Hindlimb muscle (tissue), 1 donor: ENCODE results near the gene PTPN2. TPM values are rescaled to one million over a fixed set of nuclear protein-coding genes. Genes with fewer than 3 reads are reported as not detected.

Experiments
- DNase-seq: peaks from one replicate; pipeline ENCODE4 v3.0.0-alpha.2; 2013
- polyA plus RNA-seq: library from polyadenylated mRNA; unstranded; fragments of 120-200 nt; gene quantifications from one replicate; pipeline ENCODE4 v1.2.1, GENCODE V29; 2013; ENCODE audit not compliant: insufficient read length

The PTPN2 gene
- polyA plus RNA-seq, 1 donor, result 31.0 TPM

DNA sequence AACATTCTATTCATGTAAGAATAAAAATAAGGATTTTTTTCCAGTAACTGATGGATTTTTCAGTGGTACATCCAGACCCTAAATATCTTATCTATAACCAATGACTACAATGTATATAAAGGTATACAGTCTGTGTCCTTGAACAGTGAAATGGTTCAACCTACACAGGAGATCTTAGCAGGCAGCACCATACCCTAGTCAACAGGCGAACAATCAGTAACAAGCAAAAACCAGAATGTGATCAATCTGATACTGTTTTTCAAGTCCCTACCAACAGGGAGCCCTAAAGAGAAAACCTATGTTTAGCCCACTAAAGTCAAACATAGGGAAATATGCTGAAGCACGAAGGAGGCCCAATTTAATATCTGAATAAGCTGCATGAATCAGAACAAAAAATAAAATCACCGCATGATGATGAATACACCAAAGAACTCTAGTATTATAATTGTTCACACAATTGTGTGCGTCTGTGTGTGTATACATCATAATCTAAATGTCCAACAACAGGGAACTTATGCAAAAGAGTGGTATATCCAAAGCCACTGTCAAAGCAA lies 26.0 kb downstream of the PTPN2 start:
- no peak for DNase-seq

DNA sequence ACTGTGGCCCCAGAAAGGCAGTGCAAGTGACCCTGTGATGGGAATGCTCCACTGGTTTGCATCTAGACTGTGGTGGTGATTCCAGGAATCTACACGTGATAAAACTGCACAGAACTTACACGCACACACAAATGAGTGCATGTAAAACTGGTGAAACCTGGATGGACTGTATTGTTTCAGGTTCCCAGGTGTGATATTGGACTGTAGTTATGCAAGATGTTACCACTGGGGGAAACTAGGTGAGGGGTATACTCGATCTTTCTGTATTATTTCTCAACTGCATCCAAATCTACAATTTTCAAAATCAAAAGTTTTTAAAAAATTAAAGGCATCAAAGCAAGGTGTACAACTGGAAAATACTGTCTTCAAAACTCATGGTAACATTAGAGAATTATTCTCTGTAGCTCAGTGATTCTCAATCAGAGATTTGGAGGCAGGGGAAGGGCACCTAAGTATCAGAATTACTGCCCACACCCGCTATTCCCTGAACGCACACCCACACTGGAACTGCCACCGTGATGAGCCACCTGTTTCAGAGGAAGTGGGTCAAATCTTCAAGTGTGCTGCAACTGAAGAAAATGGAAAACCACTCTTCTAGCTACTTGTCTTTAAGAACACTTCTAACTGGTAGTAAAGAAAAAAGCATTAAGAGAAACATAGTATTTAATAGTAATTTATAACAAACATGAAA lies 26.7 kb downstream of the PTPN2 start:
- no peak for DNase-seq

GRCh38 chr18:12855916-12856315 lies 28.1 kb downstream of the PTPN2 start:
- no peak for DNase-seq

DNA sequence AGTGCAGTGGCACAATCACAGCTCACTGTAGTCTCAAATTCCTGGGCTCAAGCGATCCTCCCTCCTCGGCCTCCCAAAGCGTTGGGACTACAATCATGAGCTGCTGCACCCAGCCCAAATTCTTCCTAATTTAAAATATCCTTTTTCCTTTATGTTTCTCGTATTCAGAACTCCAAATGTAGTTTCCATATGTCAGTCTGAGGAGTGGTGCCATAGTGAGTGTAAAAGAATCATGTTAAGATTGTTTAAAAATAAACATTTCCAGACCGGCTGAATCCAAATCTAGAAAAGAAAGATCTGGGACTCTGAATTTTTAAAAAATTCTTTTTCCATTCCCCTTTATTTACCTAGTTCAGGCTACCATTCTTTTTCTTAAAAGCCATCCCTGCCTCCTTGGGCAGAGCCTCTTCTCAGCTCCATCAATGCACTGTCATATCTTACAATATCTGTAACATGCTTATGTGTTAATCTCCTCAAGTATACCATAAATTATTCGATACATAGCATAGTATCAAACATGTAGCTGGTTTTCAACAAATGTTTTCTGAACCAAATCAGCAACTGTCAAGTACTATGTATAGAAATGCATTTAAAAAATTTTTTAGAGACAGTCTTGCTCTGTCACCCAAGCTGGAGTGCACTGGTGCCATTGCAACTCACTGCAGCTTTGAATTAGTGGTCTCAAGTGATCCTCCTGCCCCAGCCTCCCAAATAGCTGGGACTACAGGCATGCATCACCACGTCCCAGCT lies 31.3 kb downstream of the PTPN2 start:
- no peak for DNase-seq

DNA sequence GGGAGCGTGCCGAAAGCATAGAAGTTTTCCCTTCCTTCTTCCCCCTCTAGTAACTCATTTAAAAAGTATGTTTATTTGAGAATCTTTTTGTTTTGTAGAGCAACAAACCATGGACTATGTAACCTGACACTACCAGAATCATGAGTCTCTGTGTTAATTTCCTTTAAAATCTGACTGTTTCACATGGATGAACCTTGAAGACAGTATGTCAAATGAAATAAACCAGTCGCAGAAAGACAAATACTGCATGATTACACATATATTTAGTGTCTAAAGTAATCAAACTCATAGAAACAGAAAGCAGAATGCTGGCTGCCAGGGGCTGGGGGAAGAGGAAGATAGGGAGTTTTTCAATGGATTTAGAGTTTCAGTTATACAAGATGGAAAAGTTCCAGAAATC lies 32.3 kb downstream of the PTPN2 start:
- no peak for DNase-seq

DNA sequence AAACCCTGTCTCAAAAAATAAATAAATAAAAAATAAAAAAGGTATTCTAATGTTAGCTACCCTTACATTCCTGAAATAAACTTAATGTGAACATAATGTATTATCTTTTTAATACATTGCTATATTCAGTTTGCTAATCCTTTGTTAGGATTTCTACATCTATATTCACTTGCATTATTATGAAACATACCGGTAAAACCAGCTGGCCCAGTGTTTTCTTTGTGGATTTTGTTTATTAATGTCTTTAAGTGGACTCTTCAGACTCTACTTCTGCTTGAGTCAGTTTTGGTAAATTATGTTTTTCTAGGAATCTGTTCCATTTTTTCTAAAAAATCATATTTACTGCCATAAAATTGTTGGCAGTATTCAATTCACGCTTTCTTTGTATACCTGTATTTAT lies 34.5 kb downstream of the PTPN2 start:
- DNase-seq, result no peak

- no peak for DNase-seq
Observed at GRCh38 chr18:12848405-12848804, 35.6 kb downstream of the PTPN2 start.

DNA sequence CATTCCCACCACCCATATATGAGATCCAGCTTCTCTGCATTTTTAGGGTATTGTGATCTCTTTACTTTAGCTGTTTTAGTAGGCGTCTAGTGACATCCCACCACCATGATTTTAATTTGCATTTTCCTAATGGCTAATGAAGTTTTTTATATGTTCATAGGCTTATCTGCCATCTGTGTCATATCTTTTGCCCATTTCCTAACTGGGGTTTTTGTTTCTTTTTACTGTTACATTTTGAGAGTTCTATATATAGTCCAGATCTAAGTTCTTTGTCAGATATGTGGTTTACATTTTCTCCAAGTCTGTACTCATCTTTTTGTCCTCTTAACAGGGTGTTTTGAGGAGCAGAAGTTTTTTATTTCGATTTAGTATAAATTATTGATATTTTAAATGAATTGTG lies 39.6 kb downstream of the PTPN2 start:
- DNase-seq, result no peak

DNA sequence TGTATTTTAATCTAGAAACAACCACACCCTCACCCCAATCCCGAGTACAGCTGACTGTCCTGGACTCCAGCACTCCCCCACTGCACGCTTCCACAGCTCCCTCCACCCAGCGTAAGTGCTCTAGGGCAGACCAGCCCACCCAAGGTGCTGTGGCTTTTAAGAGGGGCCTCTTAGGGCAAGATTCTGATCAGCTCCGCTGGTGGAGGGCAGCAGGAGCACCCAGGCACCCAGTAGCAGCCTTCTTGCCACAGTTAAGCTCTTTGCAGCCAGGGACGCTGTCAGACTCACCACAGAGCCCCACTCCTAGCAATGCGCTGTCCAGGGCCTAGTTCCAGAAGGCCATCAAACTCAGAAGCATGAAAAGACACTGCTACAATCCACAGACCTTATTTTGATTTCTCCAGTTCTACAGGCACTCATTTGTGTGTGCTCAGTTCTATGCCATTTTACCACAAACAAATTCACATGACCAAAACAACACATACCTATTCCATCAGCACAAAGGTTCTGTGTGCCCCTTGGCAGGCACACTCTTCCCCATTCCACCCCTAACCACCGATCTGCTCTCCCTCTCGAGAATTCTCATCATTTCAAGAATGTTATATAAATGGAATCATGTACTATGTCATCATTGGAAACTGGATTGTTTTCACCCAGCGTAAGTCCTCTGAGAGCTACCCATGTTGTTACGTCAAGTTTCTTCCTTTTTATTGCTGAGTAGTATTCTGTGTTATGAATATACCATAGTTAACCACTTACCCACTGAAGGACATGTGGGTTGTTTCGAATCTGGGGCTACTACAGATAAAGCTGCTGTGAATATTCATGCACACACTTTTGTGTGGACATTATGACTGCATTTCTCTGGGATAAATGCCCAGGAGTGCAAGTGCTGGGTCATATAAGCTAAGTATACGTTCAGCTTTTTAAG lies 40.4 kb downstream of the PTPN2 start:
- DNase-seq, result no peak

GRCh38 chr18:12842459-12843380 lies 41.3 kb downstream of the PTPN2 start:
- no peak for DNase-seq

DNA sequence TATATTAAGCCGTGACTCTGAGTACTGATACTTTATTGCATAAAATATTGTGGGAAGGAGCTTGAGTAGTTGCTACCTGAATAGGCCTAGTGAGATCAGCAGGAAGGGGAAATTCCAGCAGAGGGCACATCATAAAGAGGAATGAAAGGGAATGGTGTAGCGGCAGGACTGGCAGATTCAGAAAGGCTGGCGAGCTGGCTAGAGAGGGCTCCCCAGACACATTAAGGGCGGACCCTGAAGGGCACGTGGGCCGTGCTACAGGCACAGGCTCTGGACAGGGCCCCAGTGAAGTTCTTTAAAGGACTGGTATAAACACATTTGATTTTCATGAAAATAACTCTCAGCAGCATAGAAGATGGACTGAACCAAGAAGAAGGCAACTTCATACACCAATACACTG lies 43.0 kb downstream of the PTPN2 start:
- DNase-seq, result no peak

GRCh38 chr18:12840382-12840781 lies 43.7 kb downstream of the PTPN2 start:
- no peak for DNase-seq

DNA sequence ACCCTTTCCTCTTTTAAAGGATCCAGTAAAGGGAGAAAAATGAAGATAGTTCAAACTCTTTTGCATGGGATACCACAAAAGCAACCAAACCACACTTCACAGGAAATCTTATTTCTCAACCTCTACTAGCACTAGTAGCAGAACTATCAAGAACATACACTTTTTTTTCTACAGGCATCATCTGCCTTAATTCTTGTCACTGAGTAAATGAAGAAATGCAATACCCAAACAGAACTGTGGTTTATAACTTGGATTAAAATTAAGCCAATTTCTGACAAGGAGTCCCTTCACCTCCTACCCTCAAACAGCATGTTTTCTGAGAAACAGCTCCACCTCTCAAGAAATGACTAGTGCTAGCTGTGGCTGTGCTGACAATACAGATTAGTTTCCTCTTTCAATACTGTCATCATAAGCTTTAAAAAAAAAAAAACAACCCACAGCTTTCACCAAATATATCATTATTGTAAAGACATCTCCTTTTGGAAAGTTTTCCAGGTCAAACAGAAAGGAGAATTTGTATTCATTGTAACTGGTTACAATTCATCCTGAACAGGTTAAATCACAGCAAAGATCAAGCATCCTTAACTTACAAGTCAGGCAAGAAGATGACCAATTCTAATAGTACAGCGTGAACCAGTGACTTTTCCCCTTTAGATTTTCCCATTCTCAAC lies 44.4 kb downstream of the PTPN2 start:
- no peak for DNase-seq

DNA sequence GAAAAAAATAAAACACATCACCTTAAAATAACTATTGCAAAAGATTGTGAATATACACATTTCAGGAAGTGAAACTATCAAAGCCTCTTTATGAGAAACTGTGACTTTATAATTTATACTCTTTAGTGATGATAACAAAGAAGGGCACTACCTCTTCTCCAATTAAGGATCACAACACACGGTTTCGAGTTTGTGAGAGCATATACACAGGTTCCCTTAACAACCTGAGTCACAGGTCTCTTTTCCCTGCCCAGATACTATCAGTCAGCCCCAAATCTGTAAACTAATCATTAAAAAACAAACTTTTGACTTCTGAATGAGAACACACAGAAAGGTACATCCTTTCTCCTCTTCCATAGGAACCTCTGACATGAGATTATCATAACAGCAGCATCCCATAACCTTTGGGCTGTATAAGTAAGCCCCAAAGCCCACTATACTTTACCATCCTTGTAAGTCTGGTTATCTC lies 44.9 kb downstream of the PTPN2 start:
- DNase-seq, result no peak

DNA sequence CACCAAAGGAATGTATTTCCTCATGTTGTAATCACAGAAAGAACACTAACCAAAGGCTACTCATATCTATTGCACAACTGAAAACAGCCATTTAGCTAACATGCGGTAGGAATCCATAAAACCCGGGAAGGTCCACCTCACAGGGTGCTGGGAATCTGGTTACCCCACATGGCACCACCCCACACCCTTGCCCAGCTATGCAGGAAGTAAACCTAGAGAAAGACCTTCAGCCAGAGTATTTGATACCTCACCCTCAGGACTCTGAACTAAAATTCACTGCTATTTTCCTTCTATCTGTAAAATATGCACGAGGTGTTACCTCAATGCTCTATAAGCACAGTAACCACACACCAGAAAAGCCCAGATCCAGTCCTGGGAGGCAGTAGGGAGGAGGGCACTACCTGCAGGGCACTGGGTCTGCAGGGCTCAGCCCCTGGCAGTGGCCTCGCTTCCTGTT lies 45.8 kb downstream of the PTPN2 start:
- DNase-seq, result no peak

DNA sequence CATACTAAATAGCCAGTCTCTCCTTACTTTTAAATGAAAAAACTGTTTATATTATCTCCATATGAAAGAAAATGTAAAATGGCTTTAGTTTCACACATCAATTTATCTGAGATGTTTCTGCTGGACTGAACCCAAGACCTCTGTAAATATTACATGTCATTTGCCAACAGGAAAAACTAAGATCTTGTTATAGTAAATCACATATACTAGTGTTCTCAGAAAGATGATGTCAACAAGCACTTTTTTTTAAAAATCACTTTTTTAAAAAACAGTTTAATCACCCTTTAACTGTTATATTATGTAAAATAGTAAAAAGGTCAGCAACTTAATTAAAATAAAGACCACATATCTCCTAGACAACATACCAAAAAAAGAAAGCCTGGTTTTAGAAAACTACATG lies 46.3 kb downstream of the PTPN2 start:
- DNase-seq, result no peak

GRCh38 chr18:12836551-12836950 lies 47.5 kb downstream of the PTPN2 start:
- DNase-seq, result no peak

GRCh38 chr18:12828116-12829051 lies 55.7 kb downstream of the PTPN2 start:
- no peak for DNase-seq

DNA sequence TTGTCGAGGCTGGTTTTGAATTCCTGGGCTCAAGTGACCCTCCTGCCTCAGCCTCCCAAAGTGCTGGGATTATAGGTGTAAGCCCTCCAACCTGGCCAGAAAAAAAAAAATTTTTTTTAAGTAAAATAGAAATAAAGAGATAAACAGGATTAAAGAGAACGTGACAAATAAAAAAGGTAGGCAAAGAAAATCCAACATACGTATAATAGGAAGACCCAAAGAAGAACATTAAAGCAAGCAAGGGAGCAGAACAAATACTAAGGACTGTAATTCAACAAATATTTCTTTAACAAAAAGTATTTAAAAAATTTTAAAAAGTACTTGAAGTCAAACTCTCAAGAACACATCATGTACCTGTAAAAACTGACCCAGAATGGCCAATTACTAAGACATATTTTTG lies 56.4 kb downstream of the PTPN2 start:
- DNase-seq, result no peak

- DNase-seq, result no peak
Observed at GRCh38 chr18:12825230-12825629, 58.8 kb downstream of the PTPN2 start.
